DMS53 treated with DMSO at 0.1 percent for 48 hours (cell line): Measurements from ENCODE around the gene RPL36.

ENCODE experiments used
- DNase-seq: peaks from one replicate; lab custom pipeline; 2025; ENCODE audit not compliant: unreplicated experiment; lab: John Stamatoyannopoulos, UW

The RPL36 gene

DNA sequence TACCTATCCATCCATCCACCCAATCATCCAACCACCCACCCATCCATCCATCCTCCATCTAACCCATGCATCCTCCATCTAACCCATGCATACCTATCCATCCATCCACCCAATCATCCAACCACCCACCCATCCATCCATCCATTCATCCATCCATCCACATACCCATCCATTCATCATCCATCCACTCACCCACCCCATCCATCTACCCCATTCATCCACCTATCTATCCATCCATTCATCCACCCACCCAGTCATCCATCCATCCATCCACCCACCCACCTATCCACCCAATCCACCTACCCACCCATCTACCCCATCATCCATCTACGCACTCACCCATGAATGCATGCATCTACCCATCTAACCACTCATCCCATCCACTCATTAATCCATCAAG, 16.3 kb upstream of the RPL36 start:
- no peak for DNase-seq

DNA sequence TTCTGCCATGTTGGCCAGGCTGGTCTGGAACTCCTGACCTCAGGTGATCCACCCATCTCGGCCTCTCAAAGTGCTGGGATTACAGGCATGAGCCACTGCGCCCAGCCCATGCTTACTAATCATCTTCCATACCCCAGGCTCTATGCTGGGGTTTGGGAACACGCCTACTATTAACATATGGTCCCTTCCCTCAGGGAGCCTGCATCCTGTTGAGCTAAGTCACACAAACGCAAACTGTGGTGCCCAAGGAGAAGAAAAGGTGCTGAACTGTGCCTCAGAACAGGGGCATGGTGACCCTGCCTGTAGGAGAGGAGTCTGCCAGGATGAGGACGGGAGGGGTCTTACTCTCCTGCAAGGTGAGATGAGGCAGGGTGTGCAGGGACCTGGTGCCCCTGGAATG, 15.4 kb upstream of the RPL36 start:
- no peak for DNase-seq

DNA sequence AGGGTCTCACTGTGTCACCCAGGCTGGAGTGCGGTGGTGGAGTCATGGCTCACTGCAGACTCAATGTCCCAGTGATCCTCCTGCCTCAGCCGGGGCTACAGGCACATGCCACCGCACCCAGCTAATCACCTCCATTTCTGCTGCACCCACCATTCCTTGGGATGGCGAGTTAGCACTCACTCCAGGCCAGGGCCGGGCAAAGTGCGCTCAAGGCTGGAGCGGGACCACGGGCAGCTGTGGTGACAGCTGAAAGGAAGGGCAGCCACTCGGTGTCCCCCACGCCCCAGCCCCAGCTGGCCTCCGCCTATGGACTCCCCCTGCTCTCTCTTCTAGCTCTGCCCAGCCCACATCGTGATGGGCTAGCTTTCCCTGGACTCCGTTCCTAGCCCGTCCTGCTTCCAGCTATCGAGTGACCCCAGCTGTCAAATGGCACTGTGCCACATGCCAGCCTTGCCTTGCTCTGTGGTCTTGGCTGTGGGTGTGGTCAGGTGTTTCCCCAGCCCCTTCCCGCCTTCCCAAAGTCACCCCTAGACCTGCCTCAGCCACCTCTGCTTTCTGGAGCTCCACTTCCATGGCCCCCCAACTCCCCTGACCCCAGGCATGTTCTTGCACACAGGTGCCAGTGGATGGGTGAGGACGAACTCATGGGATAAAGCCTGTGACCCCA, 13.9 kb upstream of the RPL36 start:
- DNase-seq = no peak

DNA sequence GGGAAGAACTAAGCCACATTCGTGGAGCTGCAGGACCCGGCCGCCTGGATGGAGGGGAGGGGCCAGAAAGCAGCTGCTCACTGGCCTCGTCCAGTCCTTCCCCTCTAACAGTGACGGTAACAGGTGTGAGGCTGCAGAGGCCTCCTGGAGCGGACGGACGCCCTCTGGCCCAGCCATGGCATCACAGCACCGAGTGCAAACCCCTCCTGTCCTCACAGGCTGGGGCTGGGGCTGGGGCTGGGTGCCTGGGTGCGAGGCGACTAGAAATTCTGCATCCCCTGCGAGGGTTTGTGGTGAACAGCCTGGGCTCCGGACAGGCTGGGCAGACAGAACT, 13.4 kb upstream of the RPL36 start:
- no peak for DNase-seq

DNA sequence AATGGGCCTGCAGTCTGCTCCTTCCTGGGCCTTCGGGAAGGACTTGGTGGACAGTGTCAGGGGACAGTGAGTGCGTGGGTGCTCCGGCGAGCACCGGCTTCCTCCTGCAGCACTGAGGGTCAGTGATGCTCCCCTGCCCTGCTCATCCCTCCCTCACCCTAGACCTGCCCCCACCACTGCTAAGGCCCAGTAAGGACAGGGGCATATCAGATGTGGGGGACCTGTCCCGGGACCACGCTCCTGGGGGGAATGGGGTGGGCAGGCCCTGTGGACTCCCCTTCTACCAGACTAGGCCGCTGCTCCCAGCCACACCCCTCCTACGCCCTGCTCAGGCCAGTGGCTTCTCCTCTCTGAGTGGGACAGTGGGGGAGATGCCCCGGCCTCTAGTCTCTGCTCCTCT, 13.0 kb upstream of the RPL36 start:
- no peak for DNase-seq

DNA sequence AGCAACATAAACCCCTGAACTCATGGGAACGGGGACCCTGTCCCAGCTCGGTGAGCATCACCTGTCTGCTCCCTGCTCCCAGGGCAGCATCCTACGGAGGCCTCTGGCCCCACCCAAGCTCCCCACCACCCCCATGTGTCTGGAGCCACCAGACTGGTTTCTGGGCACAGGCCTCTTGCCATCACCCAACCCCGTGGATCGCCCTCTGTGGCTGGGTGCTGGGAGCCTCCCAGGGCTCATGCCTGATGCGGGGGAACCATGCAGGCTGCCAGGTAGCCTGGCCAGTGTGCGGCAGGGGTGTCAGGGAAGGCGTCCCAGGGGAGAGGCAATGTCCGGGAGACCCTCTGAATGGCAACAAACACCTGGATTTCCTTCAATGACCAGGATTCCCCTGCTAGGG, 12.5 kb upstream of the RPL36 start:
- no peak for DNase-seq

DNA sequence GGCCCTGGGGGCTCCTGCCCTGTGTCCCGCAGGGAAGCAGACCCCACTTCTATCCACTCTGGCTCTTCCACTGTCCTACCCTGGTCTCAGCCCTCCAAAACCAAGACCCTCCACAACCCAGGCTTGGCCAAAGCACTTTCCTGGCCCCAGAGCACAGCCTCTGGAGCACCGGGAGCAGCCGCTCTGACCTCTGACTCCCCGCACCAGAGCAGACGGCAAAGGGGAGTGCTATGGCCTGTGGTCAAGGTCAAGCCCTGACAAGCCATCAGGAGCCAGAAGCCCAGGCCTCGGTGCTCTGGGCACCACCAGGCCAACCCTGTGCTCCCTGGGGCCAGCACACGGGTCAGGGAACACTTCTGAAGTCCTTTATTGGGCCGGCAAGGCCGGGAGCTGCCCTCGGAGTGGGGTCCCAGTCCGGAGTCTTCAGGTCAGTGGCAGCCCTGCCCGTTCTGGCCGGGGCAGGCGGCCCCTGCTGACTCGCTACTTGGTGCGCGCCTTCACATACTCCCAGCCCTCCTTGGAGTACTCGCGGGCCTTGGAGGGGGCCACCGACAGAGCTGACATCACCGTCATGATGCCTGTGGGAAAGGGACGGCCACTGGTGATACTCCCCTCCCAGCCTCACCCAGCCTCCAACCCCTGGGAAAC, 11.9 kb upstream of the RPL36 start:
- DNase-seq = no peak

DNA sequence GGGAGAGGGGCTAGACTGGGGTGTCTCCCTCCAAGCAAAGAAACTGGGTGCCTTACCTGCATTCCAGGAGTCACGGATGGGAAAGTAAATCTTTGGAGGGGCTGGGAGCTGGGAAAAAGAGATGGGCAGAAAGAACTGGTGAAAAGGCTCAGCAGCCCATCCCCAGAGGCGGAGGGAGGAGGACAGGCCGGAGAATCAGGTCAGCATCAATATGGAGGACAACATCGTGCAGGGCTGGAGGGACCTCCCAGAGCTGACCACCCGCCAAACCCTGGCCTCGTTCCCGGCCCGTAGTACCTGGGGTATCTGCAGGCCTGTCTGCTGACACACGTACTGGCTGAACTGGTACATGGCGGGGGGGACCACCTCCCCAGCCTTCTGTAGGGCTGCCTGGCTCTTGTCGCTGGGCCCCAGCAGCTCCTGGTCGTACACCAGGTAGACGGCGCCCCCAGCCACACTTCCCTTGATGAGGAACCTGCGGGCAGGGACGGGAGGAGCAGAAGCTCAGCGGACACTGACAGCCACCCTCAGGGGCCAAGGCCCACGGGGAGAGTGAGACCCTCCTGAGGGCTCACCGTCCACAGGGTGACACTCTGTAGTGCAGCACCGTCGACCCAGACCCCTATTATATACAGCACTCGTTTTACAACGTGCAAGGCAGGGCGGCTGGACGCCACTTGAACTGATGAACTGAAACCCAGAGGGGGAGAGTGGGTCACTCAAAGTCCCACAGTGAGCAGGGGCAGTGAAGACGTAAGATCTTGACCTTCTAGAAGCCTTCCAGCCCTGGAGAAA, 10.6 kb upstream of the RPL36 start:
- no peak for DNase-seq

DNA sequence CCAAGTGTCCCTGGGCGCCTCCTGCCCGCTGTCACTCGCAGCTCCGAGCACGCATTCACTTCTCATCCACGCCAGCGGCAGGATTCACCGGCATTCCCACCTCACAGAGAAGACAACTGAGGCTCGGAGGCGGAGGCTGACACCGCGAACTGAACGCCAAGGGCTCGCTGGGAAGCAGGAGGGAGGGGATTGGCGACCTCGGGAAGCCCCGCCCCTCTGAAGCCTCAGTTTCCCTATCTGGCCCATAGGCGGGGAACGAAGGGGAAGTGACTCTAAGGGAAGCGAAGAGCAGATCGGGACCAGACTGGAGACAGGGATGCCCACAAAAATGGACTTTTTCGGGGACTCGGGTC, 10.0 kb upstream of the RPL36 start:
- no peak for DNase-seq

DNA sequence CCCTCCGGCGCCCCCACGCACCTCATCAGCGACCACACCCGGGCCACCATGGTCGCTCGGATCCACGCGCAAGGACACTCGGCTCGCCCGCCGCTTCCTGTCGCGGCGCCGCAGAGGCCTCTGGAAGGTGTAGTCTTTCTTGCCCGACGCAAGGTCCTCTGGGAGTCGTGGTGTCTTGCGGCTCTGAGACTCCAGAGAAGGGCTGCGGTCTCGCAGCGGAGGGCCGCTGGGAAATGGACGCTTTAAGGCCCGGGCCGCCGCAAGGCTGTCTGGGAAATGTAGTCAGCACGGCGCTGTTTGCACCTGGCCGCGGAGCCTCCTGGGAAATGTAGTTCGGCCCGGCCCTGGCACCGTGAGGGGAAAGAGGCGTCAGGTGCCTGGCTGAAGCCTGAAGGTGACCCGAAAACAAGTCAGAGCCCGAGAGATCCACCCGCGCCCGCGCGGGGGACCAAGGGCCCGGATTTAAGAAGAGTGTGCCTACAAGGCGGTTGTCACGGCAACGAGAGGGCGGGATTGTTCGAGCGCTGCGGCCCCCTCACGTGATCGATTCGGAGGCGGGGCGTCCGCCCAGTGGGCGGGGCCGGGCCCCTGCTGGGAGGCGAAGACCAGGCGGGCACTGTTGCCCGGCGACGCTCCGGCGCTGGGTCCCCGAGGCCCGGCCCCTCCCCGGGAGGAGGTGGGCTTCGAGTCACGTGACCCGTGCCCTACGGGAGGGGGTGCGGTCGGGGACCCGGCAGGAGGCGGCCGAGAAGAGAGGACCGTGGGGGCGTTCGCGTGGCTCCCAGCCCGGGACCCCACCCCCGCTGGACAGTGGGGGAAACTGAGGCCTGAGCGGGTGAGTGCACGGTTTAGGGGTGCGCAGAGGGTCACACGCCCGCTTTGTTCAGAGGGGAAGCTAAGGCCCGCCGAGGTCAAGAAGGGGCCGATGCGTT, 9.4 kb upstream of the RPL36 start, which contains the start of the genes HSD11B1L and MICOS13:
Gene HSD11B1L (plus strand): TSS at position 591 of the 932 bp plus-strand sequence. CDS start 3,806 bp downstream, outside the sequence.
Gene MICOS13 (minus strand): TSS at position 80 of the 932 bp plus-strand sequence. CDS start 30 bp downstream, at position 50.
- DNase-seq = peak; percentile 90

DNA sequence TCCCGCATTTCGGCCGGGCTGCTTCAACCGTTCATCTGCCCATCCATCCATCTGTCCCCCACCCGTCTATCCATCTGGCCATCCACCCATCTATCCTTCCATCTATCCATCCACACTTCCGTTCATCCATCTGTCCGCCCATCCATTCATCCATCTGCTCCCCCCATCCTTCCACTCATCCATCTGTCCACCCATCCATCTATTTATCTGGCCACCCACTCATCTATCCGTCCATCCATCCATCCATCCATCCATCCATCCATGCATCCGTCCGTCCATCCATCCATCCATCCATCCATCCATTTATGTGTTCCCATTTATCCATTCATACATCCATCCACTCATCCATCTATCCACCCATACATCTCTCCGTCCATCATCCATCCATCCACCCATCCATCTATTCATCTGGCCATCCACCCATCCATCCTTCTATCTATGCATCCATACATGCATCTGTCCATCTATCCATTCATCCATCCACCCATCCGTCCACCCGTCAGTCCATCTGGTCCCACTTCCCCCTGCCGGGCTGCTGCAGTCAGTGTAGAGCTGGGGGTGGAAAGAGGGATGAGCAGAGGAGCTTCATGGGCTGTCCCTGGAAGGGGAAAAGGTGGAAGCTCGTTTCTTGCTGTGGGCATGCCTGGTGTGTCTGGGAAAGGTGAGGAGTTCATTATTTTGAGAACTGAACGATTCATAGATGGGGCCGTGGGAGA, 8.5 kb upstream of the RPL36 start:
- DNase-seq = no peak

DNA sequence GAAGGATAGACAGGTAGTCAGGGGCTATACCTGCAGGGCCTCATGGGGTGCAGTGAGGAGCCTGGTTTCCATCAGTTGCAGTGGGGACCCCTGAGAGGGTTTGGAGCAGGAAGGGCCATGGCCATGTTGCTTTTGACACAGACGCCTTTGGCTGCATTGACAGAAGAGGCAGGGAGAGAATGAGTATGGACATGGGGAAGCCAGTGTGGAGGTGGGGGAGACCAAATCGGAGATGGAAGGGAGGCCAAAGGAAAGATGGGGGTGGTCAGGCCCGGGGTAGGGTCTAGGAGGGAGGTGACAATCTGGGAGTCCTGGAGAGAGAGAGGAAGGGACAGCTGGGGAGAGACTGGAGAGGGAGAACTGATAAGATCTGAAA, 8.0 kb upstream of the RPL36 start:
- DNase-seq = no peak

DNA sequence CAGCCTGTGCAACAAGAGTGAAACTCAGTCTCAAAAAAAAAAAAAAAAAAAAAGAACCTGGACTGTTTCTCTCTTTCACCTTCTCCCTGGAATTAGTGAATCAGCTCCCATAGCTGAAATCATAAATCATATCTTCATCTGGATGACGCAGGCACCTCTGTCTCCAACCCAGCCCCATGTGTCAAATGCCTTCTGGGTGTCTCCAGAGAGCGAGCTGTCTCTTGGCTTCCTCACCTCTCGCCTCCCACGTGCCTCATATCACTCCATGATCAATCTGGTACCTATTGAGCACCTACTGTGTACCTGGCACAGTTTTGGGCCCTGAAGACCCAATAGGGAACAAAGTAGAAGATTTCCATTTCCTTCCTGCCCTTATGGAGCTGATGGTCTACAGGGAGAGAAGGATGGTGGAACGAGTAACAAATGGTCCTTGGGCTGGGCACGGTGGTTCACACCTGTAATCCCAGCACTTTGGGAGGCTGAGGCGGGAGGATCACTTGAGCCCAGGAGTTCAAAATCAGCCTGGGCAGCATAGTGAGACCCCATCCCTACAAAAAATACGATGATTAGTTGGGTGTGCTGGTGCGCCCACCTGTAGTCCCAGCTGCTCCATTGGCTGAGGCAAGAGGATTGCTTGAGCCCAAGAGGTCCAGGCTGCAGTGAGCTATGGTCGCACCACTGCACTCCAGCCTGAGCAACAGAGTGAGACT, 6.8 kb upstream of the RPL36 start:
- DNase-seq = no peak

DNA sequence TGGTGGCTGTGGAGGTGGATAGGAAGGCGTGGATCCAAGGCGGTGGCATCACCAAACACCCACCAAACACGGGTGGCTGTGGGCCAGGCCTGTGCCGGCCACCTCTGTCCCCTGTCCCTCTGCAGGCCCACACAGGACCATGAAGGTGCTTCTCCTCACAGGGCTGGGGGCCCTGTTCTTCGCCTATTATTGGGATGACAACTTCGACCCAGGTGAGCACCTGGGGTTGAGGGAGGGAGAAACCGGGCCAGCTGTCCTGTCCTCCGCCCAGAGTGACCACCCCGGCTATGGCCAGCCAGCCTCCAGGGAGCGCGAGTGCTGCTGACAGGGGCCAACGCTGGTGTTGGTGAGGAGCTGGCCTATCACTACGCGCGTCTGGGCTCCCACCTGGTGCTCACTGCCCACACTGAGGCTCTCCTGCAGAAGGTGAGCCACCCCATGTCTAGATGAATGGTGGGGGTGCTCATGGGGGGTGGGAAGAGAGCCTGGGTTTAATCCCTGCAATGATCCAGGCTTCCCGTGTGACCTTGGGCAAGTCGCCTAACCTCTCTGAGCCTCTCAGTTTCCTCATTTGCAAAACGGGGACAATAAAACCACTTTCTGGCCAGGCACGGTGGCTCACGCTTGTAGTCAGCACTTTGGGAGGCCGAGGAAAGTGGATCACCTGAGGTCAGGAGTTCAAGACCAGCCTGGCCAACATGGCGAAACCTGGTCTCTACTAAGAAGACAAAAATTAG, 5.2 kb upstream of the RPL36 start:
- no peak for DNase-seq

DNA sequence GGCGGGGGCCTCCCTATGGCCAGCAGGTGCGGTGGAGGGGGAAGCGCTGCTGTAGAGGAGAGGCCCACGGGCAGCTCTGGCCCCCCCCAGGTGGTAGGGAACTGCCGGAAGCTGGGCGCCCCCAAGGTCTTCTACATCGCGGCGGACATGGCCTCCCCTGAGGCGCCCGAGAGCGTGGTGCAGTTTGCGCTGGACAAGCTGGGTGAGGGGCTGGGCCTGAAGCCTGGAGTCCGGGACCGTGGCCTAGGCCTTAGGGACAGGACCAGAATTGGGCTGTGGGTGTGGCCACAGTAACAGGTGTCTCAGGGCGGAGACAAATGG, 3.8 kb upstream of the RPL36 start:
- DNase-seq = no peak

DNA sequence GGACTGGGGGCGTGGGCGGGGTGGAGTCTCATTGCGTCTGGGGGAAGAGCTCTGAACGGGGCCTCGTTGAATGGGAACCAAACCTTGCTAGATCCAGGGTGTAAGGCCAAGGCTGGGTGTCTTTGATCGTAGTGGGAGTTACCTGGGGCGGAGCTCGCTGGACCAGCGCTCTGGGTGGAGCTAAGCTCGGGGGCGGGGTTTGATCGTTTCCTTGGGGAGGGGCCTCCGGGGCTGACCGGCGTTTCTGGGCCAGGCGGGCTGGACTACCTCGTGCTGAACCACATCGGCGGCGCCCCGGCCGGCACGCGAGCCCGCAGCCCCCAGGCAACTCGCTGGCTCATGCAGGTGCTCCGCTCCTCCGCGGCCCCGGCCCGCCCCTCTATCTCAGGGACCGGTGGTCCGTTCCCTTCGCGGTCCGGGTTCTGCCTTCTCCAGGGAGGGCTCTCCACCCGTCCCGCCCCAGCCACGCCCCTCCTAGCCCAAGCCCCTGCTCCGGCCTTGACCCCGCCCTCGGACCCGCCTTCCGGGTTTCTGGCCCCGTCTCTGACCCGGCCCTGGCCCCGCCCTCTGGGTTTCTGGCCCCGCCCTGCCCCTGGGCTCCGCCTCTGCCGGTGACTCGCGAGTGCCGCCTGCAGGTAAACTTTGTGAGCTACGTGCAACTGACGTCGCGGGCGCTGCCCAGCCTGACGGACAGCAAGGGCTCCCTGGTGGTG, 3.3 kb upstream of the RPL36 start:
- DNase-seq = peak; percentile 69

DNA sequence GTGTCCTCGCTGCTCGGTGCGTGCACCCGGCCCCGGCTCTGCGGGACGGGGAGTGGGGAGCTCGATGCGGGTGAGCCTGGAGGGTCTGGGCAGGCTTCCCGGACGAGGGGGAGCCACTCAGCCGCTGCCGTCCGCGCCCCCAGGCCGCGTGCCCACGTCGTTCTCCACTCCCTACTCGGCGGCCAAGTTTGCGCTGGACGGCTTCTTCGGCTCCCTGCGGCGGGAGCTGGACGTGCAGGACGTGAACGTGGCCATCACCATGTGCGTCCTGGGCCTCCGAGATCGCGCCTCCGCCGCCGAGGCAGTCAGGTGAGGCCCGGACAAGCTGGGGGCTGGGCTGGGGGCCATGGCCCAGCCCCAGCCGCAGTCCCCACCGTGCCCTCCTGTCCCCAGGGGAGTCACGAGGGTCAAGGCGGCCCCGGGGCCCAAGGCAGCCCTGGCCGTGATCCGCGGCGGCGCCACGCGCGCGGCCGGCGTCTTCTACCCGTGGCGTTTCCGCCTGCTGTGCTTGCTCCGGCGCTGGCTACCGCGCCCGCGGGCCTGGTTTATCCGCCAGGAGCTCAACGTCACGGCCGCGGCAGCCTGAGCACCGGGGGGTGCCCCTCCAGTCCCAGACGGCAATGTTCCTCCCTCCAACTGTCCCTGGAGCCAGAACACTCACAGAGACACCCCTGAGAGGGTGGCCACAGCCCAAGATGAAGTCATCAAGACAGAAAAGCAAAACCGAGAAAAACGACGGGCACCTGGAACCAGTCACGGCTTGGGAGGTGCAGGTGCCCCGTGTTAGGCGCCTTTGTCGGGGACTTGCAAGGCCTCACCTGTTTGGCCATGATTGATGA, 2.5 kb upstream of the RPL36 start:
- no peak for DNase-seq
